ENCODE measurements around the gene SEBOX. TPM values are rescaled to one million over a fixed set of nuclear protein-coding genes. Genes with fewer than 3 reads are reported as not detected.

SEBOX gene
- total and polyA plus RNA-seq, 2 experiments from 2014 or later: not detected

DNA sequence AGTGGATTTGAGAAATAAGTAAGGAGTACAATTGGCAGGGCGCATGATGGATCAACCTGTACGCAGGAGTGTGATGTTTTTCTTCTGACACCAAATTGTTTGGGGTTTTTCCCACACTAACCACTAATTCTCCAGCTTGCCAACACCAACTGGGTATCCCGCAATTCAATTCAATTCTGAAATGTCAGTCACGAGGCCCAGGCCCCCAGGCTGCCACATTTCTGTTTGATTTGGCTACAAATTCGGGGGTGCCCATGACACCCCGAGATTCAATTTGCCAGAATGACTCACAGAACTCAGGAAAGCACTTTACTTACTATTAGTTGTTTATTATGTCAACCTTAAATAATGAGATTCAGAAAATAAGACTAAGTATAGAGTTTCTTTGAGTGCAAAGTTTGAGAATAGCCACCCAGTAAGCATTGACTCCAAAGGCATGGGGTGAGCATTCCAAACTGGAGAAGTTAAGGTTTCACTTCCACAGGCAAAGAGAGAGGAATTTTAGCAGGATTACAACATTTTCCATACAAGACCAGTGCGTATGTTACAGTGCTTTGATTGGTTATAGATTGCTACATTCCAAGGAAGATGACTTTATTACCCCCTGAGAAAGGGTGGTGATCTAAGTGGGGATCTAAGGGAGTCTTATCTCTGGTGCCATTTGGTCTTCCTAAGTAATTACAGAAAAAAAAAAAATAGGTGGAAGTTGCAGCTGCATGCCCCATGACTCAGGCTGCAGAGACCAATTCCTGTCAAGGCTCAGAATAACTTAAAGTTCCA is 29.5 kb upstream of the SEBOX start:
- Histone ChIP-seq H3K27me3 (ENCODE audit: insufficient read depth) (no peaks in the 10 kb centered on the region), H3K36me3 (ENCODE audit: insufficient read depth) (no peaks in the 10 kb centered on the region), H3K4me2 (no peak overlapping the region), H4K20me1 (replicated peaks; ENCODE audit: insufficient read depth) (no peaks in the 10 kb centered on the region; the same call in 1 of the 2 replicates), H3K9me2 (ENCODE audit: insufficient read depth) (no peaks in the 10 kb centered on the region), H3F3A (replicated peaks; ENCODE audit: low read depth) (no peaks in the 10 kb centered on the region), H3K27ac (ENCODE audit: low read depth) (no peak overlapping the region), H3K4me3 (no peak overlapping the region), H3K79me2 (replicated peaks; ENCODE audit: insufficient read depth) (no peaks in the 10 kb centered on the region), H3K4me1 (ENCODE audit: insufficient read depth) (no peaks in the 10 kb centered on the region), H2AFZ (no peak overlapping the region)
- Mint-ChIP-seq H3K27me3 (ENCODE audit: insufficient read depth, low read depth, poor library complexity) (peaks cover 3% of the 10 kb centered on the region), H3K4me1 (peaks cover 6% of the 10 kb centered on the region; the same call in 1 of the 3 replicates), H3K27ac (no peak overlapping the region), H3K9me3 (no peaks in the 10 kb centered on the region), H3K36me3 (ENCODE audit: low read depth) (peaks cover 13% of the 10 kb centered on the region), H3K4me3 (no peak overlapping the region)
- TF ChIP-seq POLR2AphosphoS5 (IDR thresholded peaks at IDR 0.05; ENCODE audit: low read depth): no peak
- DNase-seq (ENCODE audit: low spot score) (no peak), ATAC-seq (no peak)

GRCh38 chr17:28392491-28392890 is 27.5 kb upstream of the SEBOX start:
- Histone ChIP-seq H3K79me2 (replicated peaks; ENCODE audit: insufficient read depth) (no peaks in the 10 kb centered on the region), H3K27ac (ENCODE audit: low read depth) (no peak overlapping the region), H3K4me2 (no peak overlapping the region), H3K36me3 (ENCODE audit: insufficient read depth) (no peaks in the 10 kb centered on the region), H3F3A (replicated peaks; ENCODE audit: low read depth) (no peaks in the 10 kb centered on the region), H2AFZ (no peak overlapping the region), H3K4me3 (no peak overlapping the region), H3K9me2 (ENCODE audit: insufficient read depth) (no peaks in the 10 kb centered on the region), H3K4me1 (ENCODE audit: insufficient read depth) (no peaks in the 10 kb centered on the region), H4K20me1 (replicated peaks; ENCODE audit: insufficient read depth) (no peaks in the 10 kb centered on the region; the same call in 1 of the 2 replicates), H3K27me3 (ENCODE audit: insufficient read depth) (no peaks in the 10 kb centered on the region)
- peak; percentile 31; the same call in 1 of the 3 replicates for ATAC-seq
- Mint-ChIP-seq H3K4me3 (no peak overlapping the region), H3K27ac (no peak overlapping the region), H3K36me3 (ENCODE audit: low read depth) (peaks cover 13% of the 10 kb centered on the region), H3K27me3 (ENCODE audit: insufficient read depth, low read depth, poor library complexity) (peaks cover 3% of the 10 kb centered on the region), H3K4me1 (peaks cover 6% of the 10 kb centered on the region; the same call in 1 of the 3 replicates), H3K9me3 (no peaks in the 10 kb centered on the region)
- DNase-seq (ENCODE audit: low spot score): no peak
- TF ChIP-seq ZNF114 (CRISPR knock-in tag; IDR thresholded peaks at IDR 0.05) (no peak), ZNF331 (CRISPR knock-in tag; IDR thresholded peaks at IDR 0.05; ENCODE audit: low read depth) (no peak), JUNB (IDR thresholded peaks at IDR 0.05; ENCODE audit: unreplicated experiment) (no peak), REST (IDR thresholded peaks at IDR 0.05; ENCODE audit: unreplicated experiment) (no peak), NANOG (IDR thresholded peaks at IDR 0.05; ENCODE audit: borderline replicate concordance) (no peak), CREB1 (CRISPR knock-in tag; IDR thresholded peaks at IDR 0.05; ENCODE audit: low read depth) (no peak), EZH2 (IDR thresholded peaks at IDR 0.05; ENCODE audit: low read depth, unreplicated experiment) (no peak), STAT1 (IDR thresholded peaks at IDR 0.05; ENCODE audit: unreplicated experiment) (no peak), EZH2phosphoT487 (IDR thresholded peaks at IDR 0.05; ENCODE audit: unreplicated experiment) (no peak)
- TF ChIP-seq, protein P1, sequence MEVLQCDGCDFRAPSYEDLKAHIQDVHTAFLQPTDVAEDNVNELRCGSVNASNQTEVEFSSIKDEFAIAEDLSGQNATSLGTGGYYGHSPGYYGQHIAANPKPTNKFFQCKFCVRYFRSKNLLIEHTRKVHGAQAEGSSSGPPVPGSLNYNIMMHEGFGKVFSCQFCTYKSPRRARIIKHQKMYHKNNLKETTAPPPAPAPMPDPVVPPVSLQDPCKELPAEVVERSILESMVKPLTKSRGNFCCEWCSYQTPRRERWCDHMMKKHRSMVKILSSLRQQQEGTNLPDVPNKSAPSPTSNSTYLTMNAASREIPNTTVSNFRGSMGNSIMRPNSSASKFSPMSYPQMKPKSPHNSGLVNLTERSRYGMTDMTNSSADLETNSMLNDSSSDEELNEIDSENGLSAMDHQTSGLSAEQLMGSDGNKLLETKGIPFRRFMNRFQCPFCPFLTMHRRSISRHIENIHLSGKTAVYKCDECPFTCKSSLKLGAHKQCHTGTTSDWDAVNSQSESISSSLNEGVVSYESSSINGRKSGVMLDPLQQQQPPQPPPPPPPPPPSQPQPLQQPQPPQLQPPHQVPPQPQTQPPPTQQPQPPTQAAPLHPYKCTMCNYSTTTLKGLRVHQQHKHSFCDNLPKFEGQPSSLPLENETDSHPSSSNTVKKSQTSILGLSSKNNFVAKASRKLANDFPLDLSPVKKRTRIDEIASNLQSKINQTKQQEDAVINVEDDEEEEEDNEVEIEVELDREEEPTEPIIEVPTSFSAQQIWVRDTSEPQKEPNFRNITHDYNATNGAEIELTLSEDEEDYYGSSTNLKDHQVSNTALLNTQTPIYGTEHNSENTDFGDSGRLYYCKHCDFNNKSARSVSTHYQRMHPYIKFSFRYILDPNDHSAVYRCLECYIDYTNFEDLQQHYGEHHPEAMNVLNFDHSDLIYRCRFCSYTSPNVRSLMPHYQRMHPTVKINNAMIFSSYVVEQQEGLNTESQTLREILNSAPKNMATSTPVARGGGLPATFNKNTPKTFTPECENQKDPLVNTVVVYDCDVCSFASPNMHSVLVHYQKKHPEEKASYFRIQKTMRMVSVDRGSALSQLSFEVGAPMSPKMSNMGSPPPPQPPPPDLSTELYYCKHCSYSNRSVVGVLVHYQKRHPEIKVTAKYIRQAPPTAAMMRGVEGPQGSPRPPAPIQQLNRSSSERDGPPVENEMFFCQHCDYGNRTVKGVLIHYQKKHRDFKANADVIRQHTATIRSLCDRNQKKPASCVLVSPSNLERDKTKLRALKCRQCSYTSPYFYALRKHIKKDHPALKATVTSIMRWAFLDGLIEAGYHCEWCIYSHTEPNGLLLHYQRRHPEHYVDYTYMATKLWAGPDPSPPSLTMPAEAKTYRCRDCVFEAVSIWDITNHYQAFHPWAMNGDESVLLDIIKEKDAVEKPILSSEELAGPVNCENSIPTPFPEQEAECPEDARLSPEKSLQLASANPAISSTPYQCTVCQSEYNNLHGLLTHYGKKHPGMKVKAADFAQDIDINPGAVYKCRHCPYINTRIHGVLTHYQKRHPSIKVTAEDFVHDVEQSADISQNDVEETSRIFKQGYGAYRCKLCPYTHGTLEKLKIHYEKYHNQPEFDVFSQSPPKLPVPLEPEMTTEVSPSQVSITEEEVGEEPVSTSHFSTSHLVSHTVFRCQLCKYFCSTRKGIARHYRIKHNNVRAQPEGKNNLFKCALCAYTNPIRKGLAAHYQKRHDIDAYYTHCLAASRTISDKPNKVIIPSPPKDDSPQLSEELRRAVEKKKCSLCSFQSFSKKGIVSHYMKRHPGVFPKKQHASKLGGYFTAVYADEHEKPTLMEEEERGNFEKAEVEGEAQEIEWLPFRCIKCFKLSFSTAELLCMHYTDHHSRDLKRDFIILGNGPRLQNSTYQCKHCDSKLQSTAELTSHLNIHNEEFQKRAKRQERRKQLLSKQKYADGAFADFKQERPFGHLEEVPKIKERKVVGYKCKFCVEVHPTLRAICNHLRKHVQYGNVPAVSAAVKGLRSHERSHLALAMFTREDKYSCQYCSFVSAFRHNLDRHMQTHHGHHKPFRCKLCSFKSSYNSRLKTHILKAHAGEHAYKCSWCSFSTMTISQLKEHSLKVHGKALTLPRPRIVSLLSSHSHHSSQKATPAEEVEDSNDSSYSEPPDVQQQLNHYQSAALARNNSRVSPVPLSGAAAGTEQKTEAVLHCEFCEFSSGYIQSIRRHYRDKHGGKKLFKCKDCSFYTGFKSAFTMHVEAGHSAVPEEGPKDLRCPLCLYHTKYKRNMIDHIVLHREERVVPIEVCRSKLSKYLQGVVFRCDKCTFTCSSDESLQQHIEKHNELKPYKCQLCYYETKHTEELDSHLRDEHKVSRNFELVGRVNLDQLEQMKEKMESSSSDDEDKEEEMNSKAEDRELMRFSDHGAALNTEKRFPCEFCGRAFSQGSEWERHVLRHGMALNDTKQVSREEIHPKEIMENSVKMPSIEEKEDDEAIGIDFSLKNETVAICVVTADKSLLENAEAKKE (CRISPR knock-in tag; IDR thresholded peaks at IDR 0.05): no peak
